ENCODE results near the gene CENATAC. TPM values are rescaled to one million over a fixed set of nuclear protein-coding genes. Genes with fewer than 3 reads are reported as not detected.

The CENATAC gene
- total RNA-seq, 1 experiment from 2014 or later = 61.7 TPM

GRCh38 chr11:118957968-118958367, 40.0 kb upstream of the CENATAC start:
- no peaks in the 10 kb centered on the region for H3K36me3 ChIP-seq (ENCODE audit: low read depth)
- H3F3A ChIP-seq (ENCODE audit: insufficient read depth, low read depth) = peaks cover 7% of the 10 kb centered on the region; the same call in 1 of the 2 replicates
- no peak overlapping the region for H2AFZ ChIP-seq
- no peak overlapping the region for H3K4me3 ChIP-seq
- peaks cover 26% of the 10 kb centered on the region for H3K4me1 ChIP-seq (replicated peaks; ENCODE audit: insufficient read depth)
- no peak for DNase-seq
- no peaks in the 10 kb centered on the region for H4K20me1 ChIP-seq (ENCODE audit: insufficient read depth)
- no peaks in the 10 kb centered on the region for H3K9me2 ChIP-seq (ENCODE audit: insufficient read depth)
- no peak overlapping the region for H3K4me2 ChIP-seq
- ChIA-PET POLR2A (ENCODE audit: unreplicated experiment) (no interaction called here), CTCF (no interaction called here)
- H3K9me3 ChIP-seq (ENCODE audit: insufficient read depth, low read depth) = no peaks in the 10 kb centered on the region; the same call in 1 of the 2 replicates
- H3K27me3 ChIP-seq (ENCODE audit: insufficient read depth, low read depth) = no peaks in the 10 kb centered on the region
- TF ChIP-seq EZH2 (IDR thresholded peaks at IDR 0.05; ENCODE audit: low read depth) (no peak), CTCF (conservative IDR thresholded peaks at IDR 0.05) (no peak)
- no TSS peak for BruUV-seq (replicated peaks)
- H3K27ac ChIP-seq = no peak overlapping the region
- no peaks in the 10 kb centered on the region for H3K79me2 ChIP-seq (ENCODE audit: low read depth)
- intact Hi-C loops (cut with micrococcal nuclease; ENCODE audit: unreplicated experiment) = loop anchor here (2.0 to 10.0 kb wide), 2 partner anchors 19 to 363 kb away; no protein-coding TSS in a partner anchor

GRCh38 chr11:118958577-118958976, 39.4 kb upstream of the CENATAC start:
- Histone ChIP-seq H3K4me3 (no peak overlapping the region), H3K4me1 (replicated peaks; ENCODE audit: insufficient read depth) (peaks cover 26% of the 10 kb centered on the region), H3K36me3 (ENCODE audit: low read depth) (no peaks in the 10 kb centered on the region), H4K20me1 (ENCODE audit: insufficient read depth) (no peaks in the 10 kb centered on the region), H2AFZ (no peak overlapping the region), H3K27ac (no peak overlapping the region), H3F3A (ENCODE audit: insufficient read depth, low read depth) (peaks cover 6% of the 10 kb centered on the region; the same call in 1 of the 2 replicates), H3K4me2 (no peak overlapping the region), H3K79me2 (ENCODE audit: low read depth) (no peaks in the 10 kb centered on the region), H3K27me3 (ENCODE audit: insufficient read depth, low read depth) (no peaks in the 10 kb centered on the region), H3K9me3 (ENCODE audit: insufficient read depth, low read depth) (no peaks in the 10 kb centered on the region; the same call in 1 of the 2 replicates), H3K9me2 (ENCODE audit: insufficient read depth) (no peaks in the 10 kb centered on the region)
- DNase-seq = no peak
- intact Hi-C loops (cut with micrococcal nuclease; ENCODE audit: unreplicated experiment) = loop anchor here (10.0 kb wide), 1 partner anchor 364 kb away; no protein-coding TSS in a partner anchor
- no peak for TF ChIP-seq CTCF (conservative IDR thresholded peaks at IDR 0.05)
- TF ChIP-seq EZH2 (IDR thresholded peaks at IDR 0.05; ENCODE audit: low read depth) = no peak
- CTCF ChIA-PET = no interaction called here
- BruUV-seq (replicated peaks) = no TSS peak
- POLR2A ChIA-PET (ENCODE audit: unreplicated experiment) = no interaction called here

GRCh38 chr11:118961189-118961588, 36.7 kb upstream of the CENATAC start:
- POLR2A ChIA-PET (ENCODE audit: unreplicated experiment) = no interaction called here
- no peaks in the 10 kb centered on the region for H3F3A ChIP-seq (ENCODE audit: insufficient read depth, low read depth)
- H4K20me1 ChIP-seq (ENCODE audit: insufficient read depth) = no peaks in the 10 kb centered on the region
- no peak overlapping the region for H2AFZ ChIP-seq
- TF ChIP-seq EZH2 (IDR thresholded peaks at IDR 0.05; ENCODE audit: low read depth) (no peak), CTCF (conservative IDR thresholded peaks at IDR 0.05) (no peak)
- intact Hi-C loops (cut with micrococcal nuclease; ENCODE audit: unreplicated experiment) = no loop called here
- no peak overlapping the region for H3K4me3 ChIP-seq
- no peaks in the 10 kb centered on the region for H3K9me2 ChIP-seq (ENCODE audit: insufficient read depth)
- no peaks in the 10 kb centered on the region for H3K36me3 ChIP-seq (ENCODE audit: low read depth)
- H3K79me2 ChIP-seq (ENCODE audit: low read depth) = no peaks in the 10 kb centered on the region
- no peak overlapping the region for H3K4me2 ChIP-seq
- CTCF ChIA-PET = no interaction called here
- H3K27ac ChIP-seq = no peak overlapping the region
- H3K4me1 ChIP-seq (replicated peaks; ENCODE audit: insufficient read depth) = peaks cover 8% of the 10 kb centered on the region
- H3K27me3 ChIP-seq (ENCODE audit: insufficient read depth, low read depth) = no peaks in the 10 kb centered on the region
- H3K9me3 ChIP-seq (ENCODE audit: insufficient read depth, low read depth) = no peaks in the 10 kb centered on the region; the same call in 1 of the 2 replicates
- no peak for DNase-seq
- no TSS peak for BruUV-seq (replicated peaks)

Data from PC-9 (cell line).